SK-N-SH (cell line): ENCODE measurements around the gene MEGF10. TPM values are rescaled to one million over a fixed set of nuclear protein-coding genes. Genes with fewer than 3 reads are reported as not detected.
"Not testable (repeated sequence)": the region's sequence is repeated elsewhere in the genome, so short reads cannot be mapped to it uniquely, and the experiment has no call there.

ENCODE experiments used
- CTCF ChIA-PET: fragments of 300-600, 350-600 bp; formaldehyde crosslinking; extraction: SDS; loops from one replicate; lab custom pipeline; 2021; lab: Yijun Ruan, JAX
- POLR2A ChIA-PET: fragments of 350-600 bp; sonication (Branson Sonifier 250); formaldehyde crosslinking; extraction: SDS; loops from one replicate; lab custom pipeline; 2020; ENCODE audit warnings: antibody characterized with exemption, inconsistent platforms; lab: Yijun Ruan, JAX
- DNase-seq: peaks from one replicate; pipeline ENCODE4 v3.0.0; 2012
- H2AFZ ChIP-seq: fragments of 200-600 bp; sonication (generic); 2 replicates; pipeline ENCODE4 v1.8.1; 2016; ENCODE audit warnings: antibody characterized with exemption, mild to moderate bottlenecking, low read depth
- H3F3A ChIP-seq: fragments of 200-600 bp; sonication (generic); replicated peaks from 2 replicates; pipeline ENCODE3; 2016; ENCODE audit warnings: antibody characterized with exemption, mild to moderate bottlenecking; ENCODE audit not compliant: insufficient read depth
- H3K27ac ChIP-seq, 2 experiments: fragments of 200-500 bp in 1 of 2; fragments of 200-600 bp in 1 of 2; sonication (Bioruptor generic) in 1 of 2; sonication (generic), shearing (Covaris generic) in 1 of 2; 2 replicates each; pipeline versions ENCODE4 v1.5.1 to v1.6.1; 2014 to 2016; ENCODE audit warnings: low read depth in 2 of 2, inconsistent platforms in 1 of 2, low read length in 1 of 2, mild to moderate bottlenecking in 1 of 2, mixed read lengths in 1 of 2
- H3K27me3 ChIP-seq: fragments of 200-600 bp; sonication (generic), shearing (Covaris generic); 2 replicates; pipeline ENCODE4 v1.6.1; 2016; ENCODE audit warnings: mixed run types; ENCODE audit not compliant: insufficient read depth
- H3K36me3 ChIP-seq, 2 experiments: fragments of 200-500 bp in 1 of 2; fragments of 200-600 bp in 1 of 2; sonication (Bioruptor generic) in 1 of 2; sonication (generic) in 1 of 2; replicated peaks in 1 of 2; 2 replicates each; pipeline versions ENCODE3 to v1.5.1; 2014 to 2016; ENCODE audit warnings: low read length in 1 of 2, mild to moderate bottlenecking in 1 of 2; ENCODE audit not compliant: insufficient read depth in 2 of 2, control insufficient read depth in 1 of 2
- H3K4me1 ChIP-seq, 2 experiments: fragments of 200-500 bp in 1 of 2; fragments of 200-600 bp in 1 of 2; sonication (Bioruptor generic) in 1 of 2; sonication (generic), shearing (Covaris generic) in 1 of 2; 2 replicates each; pipeline versions ENCODE4 v1.5.1 to v1.6.1; 2014 to 2016; ENCODE audit warnings: low read depth in 1 of 2, low read length in 1 of 2, mixed run types in 1 of 2; ENCODE audit not compliant: insufficient read depth in 2 of 2, control insufficient read depth in 1 of 2
- H3K4me2 ChIP-seq: fragments of 200-600 bp; sonication (generic), shearing (Covaris generic); 2 replicates; pipeline ENCODE4 v1.6.1; 2017; ENCODE audit warnings: mixed run types
- H3K4me3 ChIP-seq, 2 experiments: fragments of 200-500 bp in 1 of 2; fragments of 200-600 bp in 1 of 2; sonication (Bioruptor generic) in 1 of 2; sonication (generic), shearing (Covaris generic) in 1 of 2; 2 replicates each; pipeline versions ENCODE4 v1.5.1 to v1.8.1; 2014 to 2016; ENCODE audit warnings: low read depth in 2 of 2, inconsistent platforms in 1 of 2, low read length in 1 of 2, mild to moderate bottlenecking in 1 of 2, mixed read lengths in 1 of 2, moderate library complexity in 1 of 2
- H3K79me2 ChIP-seq: fragments of 200-600 bp; sonication (generic); 2 replicates; pipeline ENCODE4 v1.8.1; 2017; ENCODE audit warnings: mild to moderate bottlenecking; ENCODE audit not compliant: insufficient read depth
- H3K9ac ChIP-seq: fragments of 200-600 bp; sonication (generic); 2 replicates; pipeline ENCODE4 v1.6.1; 2017; ENCODE audit warnings: mixed run types
- H3K9me2 ChIP-seq: fragments of 200-600 bp; sonication (generic); 2 replicates; pipeline ENCODE4 v1.6.1; 2017; ENCODE audit warnings: mixed run types
- H3K9me3 ChIP-seq: fragments of 200-600 bp; sonication (generic); 2 replicates; pipeline ENCODE4 v1.6.1; 2017; ENCODE audit warnings: mixed run types, mild to moderate bottlenecking, moderate library complexity
- H4K20me1 ChIP-seq: fragments of 200-600 bp; sonication (generic); 2 replicates; pipeline ENCODE4 v1.6.1; 2017; ENCODE audit warnings: mild to moderate bottlenecking, mixed run types; ENCODE audit not compliant: insufficient read depth
- EZH2phosphoT487 ChIP-seq: fragments of 200-600 bp; sonication (generic); IDR thresholded peaks from 2 replicates; pipeline ENCODE4 v1.6.1; 2017; ENCODE audit warnings: low read depth, mixed run types, mild to moderate bottlenecking, antibody characterized with exemption, moderate library complexity, borderline replicate concordance
- POLR2AphosphoS5 ChIP-seq: IDR thresholded peaks from 2 replicates; pipeline ENCODE4 v1.6.1; 2012; ENCODE audit warnings: low read depth, low read length
- RXRA ChIP-seq: IDR thresholded peaks from 2 replicates; pipeline ENCODE4 v1.4.0; 2012; ENCODE audit warnings: low read depth, mild to moderate bottlenecking, borderline replicate concordance
- SIN3A ChIP-seq: IDR thresholded peaks from 2 replicates; pipeline ENCODE4 v1.6.1; 2012; ENCODE audit warnings: low read depth, mild to moderate bottlenecking, low read length, moderate library complexity, borderline replicate concordance
- TCF12 ChIP-seq: IDR thresholded peaks from 2 replicates; pipeline ENCODE4 v1.4.0; 2012
- YY1 ChIP-seq: IDR thresholded peaks from 2 replicates; pipeline ENCODE4 v1.4.0; 2012; ENCODE audit warnings: low read depth, mild to moderate bottlenecking
- WGBS: methylation state at CpG from one replicate; pipeline ENCODE4 v1.1.6; 2017; ENCODE audit warnings: low lambda C conversion rate; 5-methylcytosine and 5-hydroxymethylcytosine counted together
- polyA plus RNA-seq, 3 experiments: library from polyadenylated mRNA; depleted of rRNA; stranded (reverse); fragments of >200 nt; gene quantifications; 2 replicates each; pipeline ENCODE4 v1.2.3, GENCODE V29; 2012
- TF ChIP-seq, protein P1 (sequence below): fragments of 150-350 bp; IDR thresholded peaks from 2 replicates; pipeline ENCODE4 v1.6.1; 2017; ENCODE audit warnings: antibody characterized with exemption, low read length, low read depth, borderline replicate concordance
- TF ChIP-seq, protein P2 (sequence below): IDR thresholded peaks from 2 replicates; pipeline ENCODE4; 2012
- TF ChIP-seq, protein P3 (sequence below): IDR thresholded peaks from 2 replicates; pipeline ENCODE4 v1.4.0; 2012; ENCODE audit warnings: low read depth
- TF ChIP-seq, protein P4 (sequence below): IDR thresholded peaks from 2 replicates; pipeline ENCODE4 v1.4.0; 2012; ENCODE audit warnings: low read depth, borderline replicate concordance

Gene MEGF10
- polyA plus RNA-seq, 1 of the 3 experiments (the other 2 are of a cell fraction) = 1.1 TPM

DNA sequence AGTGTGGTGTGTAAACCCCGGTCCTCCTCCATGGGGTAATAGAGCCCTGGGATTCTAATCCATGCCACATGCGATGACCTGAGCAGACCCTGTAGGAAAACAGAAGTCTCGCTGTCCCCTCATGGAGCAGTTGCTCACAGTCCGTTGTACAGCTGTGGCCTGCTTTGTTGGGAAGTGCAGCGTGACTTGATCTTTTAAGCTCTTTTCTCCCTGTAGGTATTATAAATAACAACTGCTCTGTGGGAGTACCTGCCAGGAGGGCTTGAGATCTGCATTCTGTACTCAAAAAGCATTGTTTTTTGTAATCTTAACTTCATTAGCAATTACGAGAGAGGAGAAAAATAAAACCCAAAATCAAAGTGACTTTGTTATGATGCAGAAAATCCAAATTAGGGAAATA, 17.3 kb downstream of the MEGF10 start:
- no peak overlapping the region for H3K4me3 ChIP-seq
- no peaks in the 10 kb centered on the region for H3K36me3 ChIP-seq
- no peaks in the 10 kb centered on the region for H3K9me2 ChIP-seq
- H3F3A ChIP-seq = no peaks in the 10 kb centered on the region
- H3K9me3 ChIP-seq = no peaks in the 10 kb centered on the region
- no peaks in the 10 kb centered on the region; a peak in 1 of 4 replicates for H3K4me1 ChIP-seq
- CTCF ChIA-PET = interaction anchor here (3.2 kb wide), 1 partner anchor 185 kb away, joined by 22 read pairs; no protein-coding TSS in a partner anchor
- POLR2A ChIA-PET = no interaction called here
- WGBS = 85% methylated on average over 6 of the region's 6 CpGs
- DNase-seq = no peak
- H3K79me2 ChIP-seq = no peaks in the 10 kb centered on the region
- H3K9ac ChIP-seq = no peak overlapping the region
- no peak overlapping the region for H2AFZ ChIP-seq
- no peaks in the 10 kb centered on the region for H3K27me3 ChIP-seq
- H3K27ac ChIP-seq = no peak overlapping the region
- H3K4me2 ChIP-seq = no peak overlapping the region
- H4K20me1 ChIP-seq = no peaks in the 10 kb centered on the region
- no peak for TF ChIP-seq POLR2AphosphoS5
- no peak for TF ChIP-seq RXRA
- no peak for TF ChIP-seq SIN3A
- TF ChIP-seq EZH2phosphoT487 = no peak
- TF ChIP-seq, protein P1, sequence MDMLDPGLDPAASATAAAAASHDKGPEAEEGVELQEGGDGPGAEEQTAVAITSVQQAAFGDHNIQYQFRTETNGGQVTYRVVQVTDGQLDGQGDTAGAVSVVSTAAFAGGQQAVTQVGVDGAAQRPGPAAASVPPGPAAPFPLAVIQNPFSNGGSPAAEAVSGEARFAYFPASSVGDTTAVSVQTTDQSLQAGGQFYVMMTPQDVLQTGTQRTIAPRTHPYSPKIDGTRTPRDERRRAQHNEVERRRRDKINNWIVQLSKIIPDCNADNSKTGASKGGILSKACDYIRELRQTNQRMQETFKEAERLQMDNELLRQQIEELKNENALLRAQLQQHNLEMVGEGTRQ = no peak
- TF ChIP-seq, protein P2, sequence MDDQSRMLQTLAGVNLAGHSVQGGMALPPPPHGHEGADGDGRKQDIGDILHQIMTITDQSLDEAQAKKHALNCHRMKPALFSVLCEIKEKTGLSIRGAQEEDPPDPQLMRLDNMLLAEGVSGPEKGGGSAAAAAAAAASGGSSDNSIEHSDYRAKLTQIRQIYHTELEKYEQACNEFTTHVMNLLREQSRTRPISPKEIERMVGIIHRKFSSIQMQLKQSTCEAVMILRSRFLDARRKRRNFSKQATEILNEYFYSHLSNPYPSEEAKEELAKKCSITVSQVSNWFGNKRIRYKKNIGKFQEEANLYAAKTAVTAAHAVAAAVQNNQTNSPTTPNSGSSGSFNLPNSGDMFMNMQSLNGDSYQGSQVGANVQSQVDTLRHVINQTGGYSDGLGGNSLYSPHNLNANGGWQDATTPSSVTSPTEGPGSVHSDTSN = no peak
- TF ChIP-seq, protein P3, sequence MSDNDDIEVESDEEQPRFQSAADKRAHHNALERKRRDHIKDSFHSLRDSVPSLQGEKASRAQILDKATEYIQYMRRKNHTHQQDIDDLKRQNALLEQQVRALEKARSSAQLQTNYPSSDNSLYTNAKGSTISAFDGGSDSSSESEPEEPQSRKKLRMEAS = no peak
- TF ChIP-seq TCF12 = no peak
- TF ChIP-seq, protein P4, sequence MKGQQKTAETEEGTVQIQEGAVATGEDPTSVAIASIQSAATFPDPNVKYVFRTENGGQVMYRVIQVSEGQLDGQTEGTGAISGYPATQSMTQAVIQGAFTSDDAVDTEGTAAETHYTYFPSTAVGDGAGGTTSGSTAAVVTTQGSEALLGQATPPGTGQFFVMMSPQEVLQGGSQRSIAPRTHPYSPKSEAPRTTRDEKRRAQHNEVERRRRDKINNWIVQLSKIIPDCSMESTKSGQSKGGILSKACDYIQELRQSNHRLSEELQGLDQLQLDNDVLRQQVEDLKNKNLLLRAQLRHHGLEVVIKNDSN = no peak
- TF ChIP-seq YY1 = no peak

DNA sequence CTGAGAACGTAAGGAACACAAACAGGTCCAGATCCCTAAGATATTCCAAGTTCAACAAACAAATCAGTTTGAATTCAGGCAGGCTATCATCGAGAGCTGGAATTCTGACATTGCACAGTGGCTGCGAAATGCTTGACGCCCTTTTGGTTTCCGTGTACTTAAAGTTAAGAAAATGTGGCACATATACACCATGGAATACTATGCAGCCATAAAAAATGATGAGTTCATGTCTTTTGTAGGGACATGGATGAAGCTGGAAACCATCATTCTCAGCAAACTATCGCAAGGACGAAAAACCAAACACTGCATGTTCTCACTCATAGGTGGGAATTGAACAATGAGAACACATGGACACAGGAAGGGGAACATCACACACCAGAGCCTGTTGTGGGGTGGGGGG, 17.7 kb downstream of the MEGF10 start:
- 86% methylated on average over 7 of the region's 7 CpGs for WGBS
- H3K9ac ChIP-seq, H3K27ac ChIP-seq, DNase-seq, H3K4me3 ChIP-seq, H3K9me3 ChIP-seq, H3K9me2 ChIP-seq, H3K36me3 ChIP-seq, H3K4me1 ChIP-seq, POLR2A ChIA-PET, H3F3A ChIP-seq, H3K4me2 ChIP-seq, H4K20me1 ChIP-seq, CTCF ChIA-PET, H3K27me3 ChIP-seq, H2AFZ ChIP-seq, H3K79me2 ChIP-seq: not testable (repeated sequence)
